HG03095 (cell line): ENCODE measurements around the gene ALPP.

ENCODE experiments used
- ATAC-seq: cut with Tn5 transposase; IDR thresholded peaks from one replicate; pipeline ENCODE4 v1.9.1; 2021; ENCODE audit warnings: moderate library complexity; ENCODE audit not compliant: unreplicated experiment

ALPP gene

GRCh38 chr2:232340171-232340935 is 38.2 kb upstream of the ALPP start:
- ATAC-seq, result no peak

GRCh38 chr2:232341061-232341738 is 37.4 kb upstream of the ALPP start:
- no peak for ATAC-seq

GRCh38 chr2:232341739-232342126 is 36.8 kb upstream of the ALPP start:
- no peak for ATAC-seq

GRCh38 chr2:232342635-232343565 is 35.7 kb upstream of the ALPP start:
- no peak for ATAC-seq

GRCh38 chr2:232343821-232344220 is 34.7 kb upstream of the ALPP start:
- no peak for ATAC-seq

GRCh38 chr2:232345251-232345650 is 33.3 kb upstream of the ALPP start:
- ATAC-seq, result no peak

- ATAC-seq, result no peak
These were observed 31.2 kb upstream of the ALPP start for GRCh38 chr2:232347369-232347768.

GRCh38 chr2:232348936-232349335 is 29.6 kb upstream of the ALPP start:
- ATAC-seq, result no peak

GRCh38 chr2:232349546-232349945 is 29.0 kb upstream of the ALPP start:
- no peak for ATAC-seq

- ATAC-seq, result no peak
These were observed 28.5 kb upstream of the ALPP start for GRCh38 chr2:232349946-232350635.

- no peak for ATAC-seq
These were observed 27.5 kb upstream of the ALPP start for GRCh38 chr2:232350804-232351685.

GRCh38 chr2:232351686-232352510 is 26.7 kb upstream of the ALPP start:
- no peak for ATAC-seq

GRCh38 chr2:232352511-232353091 is 25.9 kb upstream of the ALPP start:
- no peak for ATAC-seq

GRCh38 chr2:232353096-232353495 is 25.5 kb upstream of the ALPP start:
- ATAC-seq, result no peak

- ATAC-seq, result no peak
These were observed 24.9 kb upstream of the ALPP start for GRCh38 chr2:232353660-232354059.

- no peak for ATAC-seq
These were observed 24.5 kb upstream of the ALPP start for GRCh38 chr2:232354069-232354468.

- no peak for ATAC-seq
These were observed 16.9 kb upstream of the ALPP start for GRCh38 chr2:232361646-232362045.

- no peak for ATAC-seq
These were observed 16.2 kb upstream of the ALPP start for GRCh38 chr2:232362174-232362900.
